PC-3 (cell line): ENCODE results near the gene MARK2. TPM values are rescaled to one million over a fixed set of nuclear protein-coding genes. Genes with fewer than 3 reads are reported as not detected.

ENCODE experiments used
- ATAC-seq: fragments of 200-7000 bp; cut with Tn5 transposase; 2 replicates; pipeline ENCODE4 v1.9.1; 2020; ENCODE audit warnings: mild to moderate bottlenecking, moderate library complexity
- BruUV-seq: library from RNA; stranded (reverse); fragments of 400-500 nt; replicated peaks from 2 replicates; lab custom pipeline; 2021; lab: Mats Ljungman, UMichigan
- CTCF ChIA-PET: fragments of 300-600 bp; sonication (Branson Sonifier 250); formaldehyde crosslinking; loops from one replicate; lab custom pipeline; 2022; ENCODE audit warnings: antibody characterized with exemption; lab: Charles Lee
- POLR2A ChIA-PET: fragments of 300-600 bp; sonication (Branson Sonifier 250); formaldehyde crosslinking; loops from one replicate; lab custom pipeline; 2022; ENCODE audit warnings: antibody characterized with exemption; ENCODE audit not compliant: unreplicated experiment; lab: Charles Lee
- DNase-seq: peaks from one replicate; pipeline ENCODE4 v3.0.0-alpha.2; 2015
- H2AFZ ChIP-seq: fragments of 300-600 bp; sonication (generic); 2 replicates; pipeline ENCODE4 v1.6.0; 2016; ENCODE audit warnings: antibody characterized with exemption, low read length
- H3F3A ChIP-seq: fragments of 300-600 bp; sonication (generic); one replicate; pipeline ENCODE4 v1.6.0; 2017; ENCODE audit warnings: antibody characterized with exemption, low read length, control low read depth, mild to moderate bottlenecking; ENCODE audit not compliant: unreplicated experiment
- H3K27ac ChIP-seq: fragments of 300-600 bp; sonication (generic); 2 replicates; pipeline ENCODE4 v1.5.1; 2016; ENCODE audit warnings: mild to moderate bottlenecking, low read length
- H3K27me3 ChIP-seq: fragments of 300-600 bp; sonication (generic); 2 replicates; pipeline ENCODE4 v1.6.1; 2016; ENCODE audit warnings: low read length, mixed read lengths
- H3K36me3 ChIP-seq: fragments of 300-600 bp; sonication (generic); 2 replicates; pipeline ENCODE4 v1.6.1; 2016; ENCODE audit warnings: low read depth, mixed run types, low read length, mixed read lengths
- H3K4me1 ChIP-seq: fragments of 300-600 bp; sonication (generic); 2 replicates; pipeline ENCODE4 v1.5.1; 2016; ENCODE audit warnings: low read length; ENCODE audit not compliant: insufficient read depth
- H3K4me2 ChIP-seq: fragments of 300-600 bp; sonication (generic); 2 replicates; pipeline ENCODE4 v1.6.0; 2016; ENCODE audit warnings: low read length
- H3K4me3 ChIP-seq: fragments of 300-600 bp; sonication (generic); 2 replicates; pipeline ENCODE4 v1.5.1; 2016; ENCODE audit warnings: mild to moderate bottlenecking, low read length, mixed read lengths
- H3K79me2 ChIP-seq: fragments of 300-600 bp; sonication (generic); 2 replicates; pipeline ENCODE4 v1.6.1; 2017; ENCODE audit warnings: low read length, mixed read lengths
- H3K9ac ChIP-seq: fragments of 300-600 bp; sonication (generic); 2 replicates; pipeline ENCODE4 v1.6.0; 2016; ENCODE audit warnings: mild to moderate bottlenecking, low read length
- H3K9me2 ChIP-seq: fragments of 300-600 bp; sonication (generic); replicated peaks from 2 replicates; pipeline ENCODE4 v1.6.1; 2016; ENCODE audit warnings: mixed run types, low read length, mixed read lengths
- H3K9me3 ChIP-seq: fragments of 300-600 bp; sonication (generic); 2 replicates; pipeline ENCODE4 v1.6.1; 2016; ENCODE audit warnings: low read length, mixed read lengths
- H4K20me1 ChIP-seq: fragments of 300-600 bp; sonication (generic); 2 replicates; pipeline ENCODE4 v1.6.1; 2016; ENCODE audit warnings: low read length, mixed read lengths
- CTCF ChIP-seq: fragments of 300-600 bp; sonication (generic); conservative IDR thresholded peaks from 2 replicates; pipeline ENCODE4 v1.5.1; 2017; ENCODE audit warnings: antibody characterized with exemption, low read depth, mild to moderate bottlenecking, low read length
- EZH2 ChIP-seq: fragments of 300-600 bp; sonication (generic); IDR thresholded peaks from one replicate; pipeline ENCODE4 v1.6.1; 2017; ENCODE audit warnings: antibody characterized with exemption, mild to moderate bottlenecking, low read length; ENCODE audit not compliant: unreplicated experiment
- EZH2phosphoT487 ChIP-seq: fragments of 300-600 bp; sonication (generic); IDR thresholded peaks from 2 replicates; pipeline ENCODE4 v1.6.1; 2018; ENCODE audit warnings: mild to moderate bottlenecking, antibody characterized with exemption, low read length, borderline replicate concordance
- intact Hi-C: fragments of 100-400 bp; cut with micrococcal nuclease; formaldehyde crosslinking; loops from 2 replicates; pipeline ENCODE4 v1.9.0; 2023
- total RNA-seq: library from RNA; depleted of rRNA; stranded (reverse); fragments of >200 nt; gene quantifications from 2 replicates; pipeline ENCODE4 v1.2.3, GENCODE V29; 2014

Gene MARK2
- total RNA-seq, 1 experiment from 2014 or later: 60.1 TPM

GRCh38 chr11:63916837-63917691 lies 78.2 kb downstream of the MARK2 start, which contains the start of gene RCOR2:
RCOR2 (minus strand) TSS chr11:63917164; CDS start chr11:63916456, 708 bp downstream.
- Histone ChIP-seq H3K36me3 (no peaks in the 10 kb centered on the region), H3K27me3 (no peaks in the 10 kb centered on the region; the same call in 1 of the 2 replicates), H3K4me3 (peak within 1 kb of the TSS; percentile 66), H3K4me2 (peak within 1 kb of the TSS; percentile 91), H3K9me3 (no peaks in the 10 kb centered on the region), H2AFZ (peak within 1 kb of the TSS; percentile 71), H3F3A (no peaks in the 10 kb centered on the region), H3K79me2 (no peaks in the 10 kb centered on the region), H4K20me1 (no peaks in the 10 kb centered on the region), H3K27ac (no peak within 1 kb of the TSS), H3K4me1 (peaks cover 15% of the 10 kb centered on the region), H3K9me2 (no peaks in the 10 kb centered on the region), H3K9ac (no peak within 1 kb of the TSS)
- CTCF ChIA-PET: interaction anchor here (0.6 to 1.4 kb wide), 4 partner anchors 17 to 171 kb away, joined by 3 to 8 read pairs (median 4); no protein-coding TSS in a partner anchor
- POLR2A ChIA-PET: no interaction called here
- peak; percentile 68 for DNase-seq
- ATAC-seq: peak; percentile 55
- BruUV-seq: no TSS peak
- intact Hi-C loops: no loop called here
- TF ChIP-seq CTCF: no peak
- no peak for TF ChIP-seq EZH2
- TF ChIP-seq EZH2phosphoT487: no peak

- peak overlapping the region; percentile 71 for H2AFZ ChIP-seq
Measured at GRCh38 chr11:63917692-63918506, 79.0 kb downstream of the MARK2 start.

More at GRCh38 chr11:63917692-63918506, 79.0 kb downstream of the MARK2 start:
- POLR2A ChIA-PET: no interaction called here
- intact Hi-C loops: no loop called here
- Histone ChIP-seq H3K79me2 (no peaks in the 10 kb centered on the region), H3K27me3 (no peaks in the 10 kb centered on the region; the same call in 1 of the 2 replicates), H3K9me2 (no peaks in the 10 kb centered on the region), H3F3A (no peaks in the 10 kb centered on the region), H4K20me1 (no peaks in the 10 kb centered on the region), H3K4me3 (peak overlapping the region; percentile 64), H3K9me3 (no peaks in the 10 kb centered on the region), H3K9ac (no peak overlapping the region), H3K4me1 (peaks cover 15% of the 10 kb centered on the region), H3K27ac (no peak overlapping the region), H3K4me2 (peak overlapping the region; percentile 91), H3K36me3 (no peaks in the 10 kb centered on the region)
- CTCF ChIA-PET: interaction anchor here (0.7 to 1.4 kb wide), 3 partner anchors 16 to 80 kb away, joined by 3 to 8 read pairs (median 5); no protein-coding TSS in a partner anchor
- TF ChIP-seq CTCF (no peak), EZH2 (no peak), EZH2phosphoT487 (no peak)
- DNase-seq: peak; percentile 21
- no TSS peak for BruUV-seq
- ATAC-seq: peak; percentile 5; the same call in 1 of the 2 replicates
